HG03103 (cell line): ENCODE results near the gene CCDC50.

Experiments
- ATAC-seq: cut with Tn5 transposase; IDR thresholded peaks from one replicate; pipeline ENCODE4 v1.9.1; 2021; ENCODE audit warnings: low read depth; ENCODE audit not compliant: unreplicated experiment

The CCDC50 gene

DNA sequence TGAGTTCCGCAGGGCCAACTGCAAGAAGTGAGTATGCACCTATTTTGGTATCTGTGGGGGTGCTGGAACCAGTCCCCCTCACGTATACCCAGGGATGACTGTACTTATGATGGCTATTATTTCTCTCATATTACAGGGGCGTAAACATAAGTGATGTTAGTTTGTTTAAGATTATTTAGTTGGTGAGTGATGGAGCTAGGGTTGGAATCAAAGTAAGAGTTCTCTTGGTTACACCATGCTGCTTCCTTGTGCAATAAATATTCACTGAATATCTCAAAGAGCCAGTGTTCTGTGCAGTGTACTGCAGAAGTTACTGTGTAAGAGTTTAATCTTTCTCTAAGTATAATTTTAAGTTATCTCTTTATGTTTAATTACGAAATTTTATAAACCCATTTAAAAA is 13.9 kb downstream of the CCDC50 start:
- ATAC-seq = no peak

DNA sequence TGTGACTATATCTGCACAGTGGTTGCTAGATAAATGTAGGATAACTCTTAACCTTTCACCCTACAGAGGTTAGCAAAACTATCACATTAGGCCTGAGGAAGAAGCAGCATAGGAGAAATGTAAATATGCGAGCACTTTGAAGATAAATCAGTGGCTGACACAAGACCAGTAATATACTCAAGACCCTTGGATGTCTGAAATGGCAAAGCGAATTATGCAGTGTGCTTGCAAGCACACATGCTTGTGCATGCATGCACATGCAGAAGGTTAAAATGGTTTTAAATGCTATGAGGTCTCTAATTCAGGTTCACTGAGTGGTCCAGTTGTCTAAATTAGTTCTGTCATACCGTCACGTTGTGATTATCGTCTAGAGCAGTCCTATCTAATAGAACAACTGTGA is 14.7 kb downstream of the CCDC50 start:
- ATAC-seq = no peak

DNA sequence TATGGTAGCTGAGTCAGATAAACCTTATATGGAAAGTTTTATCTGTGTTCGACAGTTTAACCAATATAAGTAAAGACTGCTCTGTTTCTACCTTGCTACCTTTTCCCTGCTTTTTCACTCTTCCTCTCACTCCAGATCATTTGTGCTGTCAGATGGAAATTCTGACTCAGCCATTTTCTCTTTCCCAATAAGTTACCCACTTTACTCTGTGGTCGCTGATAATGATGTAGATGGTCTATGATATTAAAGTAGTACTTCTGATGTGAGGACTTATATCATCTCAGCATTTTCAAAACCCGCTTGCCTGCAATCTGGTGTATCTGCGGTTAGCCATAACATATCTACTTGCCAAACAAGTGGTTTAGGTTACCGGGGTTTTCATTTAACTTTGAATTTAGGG is 16.1 kb downstream of the CCDC50 start:
- ATAC-seq = no peak

DNA sequence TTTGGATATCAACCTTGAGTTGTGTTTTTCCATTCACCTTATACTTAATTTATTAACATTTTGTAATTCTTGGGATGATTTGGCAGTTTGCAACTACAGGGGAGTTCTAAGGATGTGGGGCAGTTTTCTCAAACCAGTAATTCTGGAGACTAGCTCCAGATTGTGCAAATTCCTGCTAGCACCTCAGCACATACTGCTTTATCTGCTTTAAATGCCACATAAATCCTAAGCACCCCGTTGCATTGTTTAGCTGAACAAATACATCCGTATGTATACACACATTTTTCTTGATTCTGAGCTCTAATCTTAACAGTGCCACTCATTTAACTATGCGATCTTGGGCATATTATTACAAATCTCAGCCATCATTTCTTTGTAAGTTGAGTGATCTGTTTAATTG is 18.0 kb downstream of the CCDC50 start:
- ATAC-seq = no peak

DNA sequence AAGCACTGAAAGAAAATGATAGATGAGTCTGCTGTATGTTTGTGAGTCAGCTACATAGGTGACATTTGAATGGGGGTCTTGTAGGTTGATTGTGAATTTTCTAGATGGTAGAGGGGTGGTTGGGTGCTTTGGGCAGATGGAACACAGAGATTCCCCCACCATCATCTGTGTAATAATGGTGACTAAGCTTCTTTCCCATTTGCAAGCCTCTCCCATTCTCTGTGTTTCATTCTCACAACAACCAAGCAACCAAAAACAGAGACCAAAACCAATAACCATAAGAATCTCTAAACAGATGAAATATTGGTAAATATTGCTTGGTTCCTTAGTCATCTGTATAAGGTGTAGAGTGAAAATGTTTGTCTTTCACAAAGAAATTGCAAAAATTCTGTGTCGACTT is 18.9 kb downstream of the CCDC50 start:
- no peak for ATAC-seq

DNA sequence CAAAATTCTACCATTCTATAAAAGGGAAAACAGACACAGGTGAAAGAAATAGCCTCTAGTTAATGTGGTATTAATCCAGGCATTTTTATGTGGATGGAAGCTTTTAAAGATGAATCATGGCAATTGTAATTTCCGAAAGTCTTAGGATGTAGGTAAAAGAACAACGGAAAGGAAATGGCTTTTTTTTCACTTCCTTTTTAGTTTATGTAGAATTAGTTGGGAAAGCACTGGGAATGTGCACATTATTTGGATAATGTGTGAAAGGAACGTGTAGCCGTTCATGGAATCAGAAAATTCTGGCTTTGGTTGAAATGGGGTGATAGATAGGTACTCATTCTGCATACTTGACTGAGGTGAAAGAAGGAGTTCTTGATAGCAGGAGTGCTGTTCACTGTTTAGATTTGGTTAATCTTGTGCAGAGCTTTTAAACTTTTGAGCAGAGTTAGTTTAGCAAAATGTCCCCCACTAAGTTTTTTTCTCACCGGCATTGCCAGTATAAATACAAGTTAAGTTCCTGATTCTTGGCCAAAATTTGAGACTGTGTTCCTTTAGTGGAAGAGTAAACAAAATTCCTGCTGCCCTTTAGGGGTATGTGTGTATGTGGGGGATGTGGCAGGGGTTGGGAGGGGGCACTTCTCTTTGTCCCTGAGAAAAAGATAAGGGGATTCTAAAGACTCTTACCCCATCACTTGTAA is 21.3 kb downstream of the CCDC50 start:
- no peak for ATAC-seq

DNA sequence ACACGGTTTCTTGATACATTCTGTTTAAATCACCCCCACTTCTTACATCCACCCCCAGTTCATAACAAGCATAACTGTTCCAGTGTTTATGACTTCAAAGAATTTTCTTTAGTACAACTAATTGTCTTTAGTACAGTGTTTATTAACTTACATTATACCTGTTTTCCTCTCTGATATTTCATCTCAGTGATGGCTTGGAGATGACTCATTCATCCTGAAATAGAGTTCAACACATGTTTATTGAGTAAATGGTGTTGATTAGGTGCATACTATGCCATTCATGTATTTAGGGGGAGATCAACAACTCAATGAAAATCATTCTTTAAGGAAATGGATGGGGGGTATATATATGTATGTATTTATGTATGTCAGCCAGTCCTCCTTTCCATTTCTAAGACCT is 22.8 kb downstream of the CCDC50 start:
- ATAC-seq = no peak

DNA sequence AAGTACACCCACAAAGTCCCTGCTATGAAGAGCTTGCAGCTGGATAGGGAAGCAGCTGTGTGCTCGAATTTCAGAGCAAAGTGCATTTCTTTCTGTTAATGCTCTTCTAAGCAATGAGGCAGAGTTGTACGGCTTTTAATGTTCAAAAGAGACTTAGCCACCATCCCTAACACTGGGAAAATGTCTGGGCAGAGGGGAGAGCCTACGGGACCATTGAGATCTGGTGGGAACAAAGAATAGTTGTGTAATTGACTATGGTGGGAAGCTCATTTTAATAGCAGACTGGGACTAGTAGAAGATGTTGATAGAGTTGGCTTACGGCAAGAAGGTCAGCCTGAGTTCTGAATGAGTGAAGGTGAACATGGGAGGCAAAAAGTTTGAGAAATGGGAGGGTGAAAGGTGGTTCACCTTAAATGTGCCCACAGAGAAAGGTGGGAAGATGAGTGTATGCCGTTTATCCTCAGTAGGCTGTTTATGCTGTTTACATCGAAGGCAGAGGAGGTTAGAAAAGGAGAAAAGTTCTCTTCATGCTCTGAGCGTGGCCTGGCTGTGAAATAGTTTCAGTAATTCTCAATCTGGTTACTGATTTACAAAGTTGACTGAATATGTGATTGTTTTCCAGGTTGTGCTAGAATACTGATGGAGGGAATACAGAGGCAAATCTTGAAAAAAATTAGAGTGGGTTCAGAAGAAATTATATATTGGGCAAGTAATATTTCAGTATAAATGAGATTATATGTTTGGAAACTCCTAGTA is 24.0 kb downstream of the CCDC50 start:
- no peak for ATAC-seq

DNA sequence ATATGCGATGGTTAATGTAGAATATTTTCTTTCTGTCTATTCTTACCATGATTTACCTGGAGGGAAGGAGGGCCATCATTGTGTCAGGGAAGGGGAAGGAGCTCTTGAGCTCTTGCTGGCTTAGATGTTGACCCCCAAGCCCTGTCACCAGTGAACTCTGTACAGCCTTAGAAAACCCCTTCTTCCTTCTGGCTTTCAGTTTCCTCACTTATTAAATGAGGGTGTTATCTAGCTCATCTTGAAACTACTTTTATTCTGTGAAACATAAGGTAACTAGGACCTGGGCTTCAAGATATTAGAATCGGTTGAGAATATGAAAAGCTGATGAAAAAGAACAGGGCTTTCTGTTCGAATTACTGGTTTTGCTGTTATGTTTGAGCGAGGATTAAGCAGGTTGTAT is 26.2 kb downstream of the CCDC50 start:
- ATAC-seq = peak; percentile 72

DNA sequence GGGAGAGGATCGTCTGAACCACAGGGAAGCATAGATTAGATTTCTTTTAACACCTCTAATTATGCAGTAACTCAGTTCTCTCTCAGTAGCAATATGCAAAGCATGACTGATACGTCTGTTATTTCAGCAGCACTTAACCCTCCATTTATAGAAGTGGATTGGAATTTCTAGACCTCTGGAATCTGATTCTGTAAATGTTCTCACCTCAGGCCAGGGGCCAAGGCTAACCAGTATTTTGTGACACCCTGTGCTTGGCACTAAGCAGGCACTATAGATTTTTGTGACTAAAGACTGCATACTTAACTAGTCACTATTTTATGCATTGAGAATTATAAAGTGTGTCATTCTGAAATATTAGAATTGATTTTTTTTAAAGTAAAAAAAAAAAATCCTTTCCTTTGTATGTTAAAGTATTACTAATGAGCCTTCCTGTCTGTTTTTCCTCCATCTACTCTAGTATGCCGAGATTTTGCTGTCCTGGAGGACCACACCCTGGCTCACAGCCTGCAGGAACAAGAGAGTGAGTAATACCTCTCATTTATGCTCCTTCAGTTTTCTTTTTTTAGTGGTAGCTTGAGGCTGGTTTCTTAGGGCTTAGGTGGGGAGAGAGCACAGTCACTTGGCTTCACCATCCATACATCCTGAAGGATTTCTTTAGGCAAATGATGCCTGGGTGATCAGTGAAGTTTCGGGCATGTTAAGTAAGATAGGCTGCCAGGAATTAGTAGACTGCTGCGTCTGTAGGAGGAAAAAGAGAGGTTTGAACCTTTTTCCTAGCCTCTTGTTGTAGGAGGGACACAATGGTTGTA is 27.6 kb downstream of the CCDC50 start:
- no peak for ATAC-seq

DNA sequence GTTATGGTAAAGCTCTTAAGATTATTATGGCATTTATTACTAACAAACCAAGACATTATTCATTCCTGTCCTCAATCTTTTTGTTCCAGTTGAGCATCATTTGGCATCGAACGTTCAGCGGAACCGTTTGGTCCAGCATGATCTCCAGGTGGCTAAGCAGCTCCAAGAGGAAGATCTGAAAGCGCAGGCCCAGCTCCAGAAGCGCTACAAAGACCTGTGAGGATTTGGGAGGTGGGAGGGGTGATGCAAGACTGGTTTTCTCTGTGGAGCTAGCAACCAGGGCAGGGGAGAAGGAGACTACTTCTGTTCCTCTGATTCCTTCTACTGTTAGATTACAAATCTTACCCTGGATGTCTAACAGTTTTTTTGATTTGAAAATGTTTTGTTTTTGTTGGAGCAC is 28.7 kb downstream of the CCDC50 start:
- ATAC-seq = no peak

DNA sequence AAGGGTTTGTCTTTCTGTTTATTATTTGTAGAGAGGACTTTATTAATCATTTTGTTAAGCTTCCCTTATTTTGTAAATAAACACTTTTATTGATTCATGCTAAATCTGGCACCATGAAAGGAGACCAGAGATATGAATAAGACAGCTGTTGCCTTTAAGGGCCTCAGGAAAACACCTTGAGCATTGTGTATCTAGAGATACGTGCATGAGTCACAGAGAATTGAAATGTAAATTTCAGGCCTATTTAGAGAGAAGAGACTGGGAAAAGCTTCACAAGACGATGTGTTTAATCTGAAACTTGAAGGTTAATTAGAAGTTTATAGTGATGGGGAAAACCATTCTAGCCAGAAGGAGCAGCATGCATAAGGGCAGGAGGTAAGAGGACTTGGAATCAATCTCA is 29.7 kb downstream of the CCDC50 start:
- ATAC-seq = no peak

DNA sequence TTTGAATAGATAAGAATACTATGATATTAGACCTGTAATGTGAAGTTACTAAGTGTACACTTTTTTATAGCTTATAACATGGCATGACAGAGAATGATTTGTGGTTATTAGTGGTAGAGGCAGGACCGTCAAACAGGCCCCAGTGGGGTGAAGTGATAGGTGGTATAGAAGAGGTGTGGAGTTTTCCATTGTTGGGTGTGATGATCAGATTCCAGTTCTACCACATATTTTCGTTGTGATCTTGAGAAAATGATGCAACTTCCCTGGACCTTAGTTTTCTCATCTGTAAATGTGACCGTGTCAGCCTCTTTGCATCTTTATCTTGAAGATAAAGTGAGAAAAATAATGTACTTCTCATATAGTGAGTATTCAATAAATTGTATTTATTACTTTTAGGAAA is 31.4 kb downstream of the CCDC50 start:
- no peak for ATAC-seq

DNA sequence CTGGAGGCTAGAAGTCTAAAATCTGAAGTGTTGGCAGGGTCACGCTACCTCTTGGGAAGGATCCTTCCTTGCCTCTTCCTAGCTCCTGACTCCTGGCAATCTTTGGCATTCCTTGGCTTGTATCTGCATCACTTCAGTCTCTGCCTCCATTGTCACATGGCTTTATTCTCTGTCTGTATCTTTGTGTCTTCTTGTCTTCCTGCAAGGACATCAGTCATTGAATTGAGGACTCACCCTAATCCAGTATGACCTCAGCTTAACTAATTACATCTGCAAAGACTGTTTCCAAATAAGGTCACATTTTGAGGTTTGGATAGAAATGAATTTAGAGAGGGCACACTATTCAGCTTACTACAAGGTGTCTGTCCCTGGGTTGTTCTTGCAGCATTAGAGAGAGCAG is 32.3 kb downstream of the CCDC50 start:
- ATAC-seq = no peak

DNA sequence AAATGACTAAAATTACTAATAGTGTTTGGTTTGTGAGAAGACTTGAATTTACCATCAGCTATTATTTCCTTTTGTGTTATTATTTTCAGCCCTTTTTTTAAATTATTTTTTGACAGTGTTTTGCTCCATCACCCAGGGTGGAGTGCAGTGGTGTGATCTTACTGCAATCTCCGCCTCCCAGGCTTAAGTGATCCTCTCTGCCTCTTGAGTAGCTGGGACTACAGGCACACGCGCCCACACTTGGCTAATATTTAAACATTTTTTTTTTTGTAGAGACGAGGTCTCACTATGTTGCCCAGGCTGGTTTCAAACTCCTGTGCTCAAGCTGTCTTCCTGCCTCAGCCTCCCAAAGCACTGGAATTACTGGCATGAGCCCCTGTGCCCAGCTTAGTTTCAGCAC is 32.8 kb downstream of the CCDC50 start:
- ATAC-seq = no peak

DNA sequence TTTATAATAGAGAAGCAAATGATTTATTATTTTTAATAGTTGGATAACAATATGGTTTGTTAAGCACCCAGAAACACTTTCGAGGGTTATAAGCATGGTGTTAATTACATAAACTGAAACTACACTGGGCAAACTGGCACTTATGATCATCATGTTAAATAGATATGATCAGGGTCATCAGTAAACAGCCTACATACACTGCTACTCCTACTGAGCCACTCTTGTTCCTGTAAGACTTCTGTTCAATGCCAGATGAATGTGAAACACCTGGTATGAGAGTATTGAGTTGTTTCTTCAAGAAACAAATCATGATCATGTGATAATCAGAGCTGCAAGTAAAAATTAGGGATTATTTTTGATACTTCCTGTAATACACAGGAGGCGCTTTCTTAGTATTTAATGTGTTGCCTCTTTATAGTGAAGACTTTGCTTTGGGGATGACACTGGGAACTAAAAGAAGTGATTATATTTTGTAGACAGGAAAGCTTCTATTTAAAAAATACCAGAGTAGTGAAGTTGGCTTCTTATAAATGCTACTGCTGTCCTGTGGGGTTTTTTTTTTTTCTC is 33.4 kb downstream of the CCDC50 start:
- no peak for ATAC-seq

DNA sequence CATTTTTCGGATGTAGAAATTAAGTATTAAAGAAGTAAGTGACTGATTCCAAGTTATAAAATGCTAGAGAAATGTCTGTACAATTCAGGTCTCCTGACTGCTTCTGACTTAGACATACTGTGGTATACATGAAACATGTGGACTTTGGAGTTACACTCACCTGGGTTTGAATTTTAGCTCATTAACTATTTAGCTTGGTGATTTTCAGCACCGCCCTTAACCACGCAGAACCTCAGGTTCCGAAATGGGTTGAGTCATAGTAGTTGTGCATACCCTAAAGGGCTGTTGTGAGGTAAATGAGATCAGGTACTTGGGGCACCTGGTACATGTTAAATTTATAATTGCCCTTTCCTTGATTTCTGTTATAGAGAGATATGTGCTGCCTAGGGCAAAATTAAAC is 34.0 kb downstream of the CCDC50 start:
- ATAC-seq = no peak

DNA sequence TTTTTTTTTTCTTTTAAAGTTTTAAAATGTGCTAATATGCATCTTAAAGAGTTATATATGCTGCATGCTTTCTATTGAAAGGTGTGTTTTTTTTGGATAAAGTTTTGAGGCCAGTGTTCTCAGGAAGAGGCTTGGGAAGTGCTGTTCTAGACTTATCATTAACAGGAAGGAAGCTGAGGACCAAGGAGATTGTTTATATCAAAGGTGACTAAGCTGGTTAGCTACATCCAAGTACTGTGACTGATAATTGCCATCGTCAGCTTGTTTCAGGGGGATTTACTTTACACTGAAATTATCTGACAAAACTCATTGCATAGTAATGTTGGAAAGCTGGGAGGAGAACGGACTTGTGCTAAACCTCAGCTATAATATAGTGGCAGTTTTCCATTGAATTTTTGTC is 37.5 kb downstream of the CCDC50 start:
- no peak for ATAC-seq

DNA sequence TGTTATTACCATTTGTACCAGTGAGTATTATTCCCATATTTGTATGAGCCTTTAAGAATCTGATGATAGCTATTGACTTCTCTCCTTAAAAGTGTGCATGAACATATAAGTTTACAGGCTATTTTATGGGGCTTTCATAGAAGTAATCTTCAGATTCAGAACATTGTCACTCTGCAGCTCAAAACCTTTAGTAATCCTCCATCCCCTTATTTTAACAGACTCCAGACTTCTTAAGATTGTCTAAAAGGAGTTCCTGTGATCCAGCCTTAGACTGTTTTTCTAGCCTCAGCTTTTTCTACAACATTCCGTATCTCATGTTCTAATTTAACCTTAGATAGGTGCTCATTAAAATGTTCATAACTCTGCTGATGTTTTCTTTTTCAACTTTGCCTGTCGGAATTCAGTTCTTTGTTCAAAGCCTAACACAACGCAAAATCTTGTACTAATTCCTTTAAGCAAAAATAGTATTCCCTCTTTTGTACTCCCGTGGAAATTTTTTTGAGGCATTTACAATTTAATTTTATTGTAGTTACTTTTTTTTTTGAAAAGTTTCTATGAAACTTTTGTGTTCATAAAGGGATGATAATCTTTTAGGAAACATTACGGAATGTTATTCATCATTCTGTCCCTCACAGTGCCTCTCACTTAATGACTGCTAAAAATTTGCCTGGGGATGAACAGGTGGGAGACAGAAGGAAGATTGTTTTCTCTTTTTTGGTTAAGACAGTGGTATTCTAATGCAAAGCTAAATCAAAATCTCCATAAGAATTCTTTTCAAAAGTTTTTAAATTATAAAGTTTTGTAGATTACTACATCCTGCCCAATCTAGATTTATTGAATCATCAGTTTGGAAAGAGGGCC is 39.8 kb downstream of the CCDC50 start:
- no peak for ATAC-seq

DNA sequence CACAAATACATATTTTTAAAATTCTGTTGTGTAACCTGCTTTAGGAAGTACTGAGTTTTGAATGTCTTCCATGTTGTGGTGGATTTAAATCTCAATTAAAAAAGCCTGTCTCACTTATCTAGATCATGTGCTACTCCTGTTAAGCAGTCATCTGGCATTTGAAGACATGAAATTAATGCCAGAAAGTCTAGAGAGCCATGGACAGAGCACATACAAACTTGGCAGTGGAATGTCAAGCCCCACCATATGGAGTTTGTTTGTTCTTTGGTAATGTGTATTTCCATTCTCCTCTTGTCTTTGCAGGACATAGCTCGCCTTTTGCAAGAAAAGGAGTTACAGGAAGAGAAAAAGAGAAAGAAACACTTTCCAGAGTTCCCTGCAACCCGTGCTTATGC is 40.4 kb downstream of the CCDC50 start:
- ATAC-seq = no peak
